ENCODE data around the gene CCNJL. TPM values are rescaled to one million over a fixed set of nuclear protein-coding genes. Genes with fewer than 3 reads are reported as not detected.

Gene CCNJL
- polyA plus RNA-seq, 2 of the 4 experiments (the other 2 are of a cell fraction): 7.4 to 16.2 TPM

- TF ChIP-seq RFX5 (IDR thresholded peaks at IDR 0.05) (no peak), BHLHE40 (IDR thresholded peaks at IDR 0.05; ENCODE audit: low read depth, low read length) (no peak), NR3C1 (IDR thresholded peaks at IDR 0.05) (no peak), JUN (IDR thresholded peaks at IDR 0.05) (no peak), POLR2A (IDR thresholded peaks at IDR 0.05; ENCODE audit: low read length) (no peak)
- H3K4me2 ChIP-seq: no peak overlapping the region
- H3K9me3 ChIP-seq: no peaks in the 10 kb centered on the region
- FAIRE-seq (no peak), DNase-seq (ENCODE audit: low read depth in 1 of 2, low spot score in 1 of 2) (no peak), ATAC-seq (no peak)
- POLR2A ChIA-PET: no interaction called here
- no peak overlapping the region for H3K4me3 ChIP-seq
- CTCF ChIA-PET: interaction anchor here (1.1 to 2.7 kb wide), 2 partner anchors 9 to 94 kb away, joined by 3 to 14 read pairs; no protein-coding TSS in a partner anchor
- WGBS (ENCODE audit: missing lambda C conversion rate): 87% methylated on average over 14 of the region's 14 CpGs
- H3K27ac ChIP-seq: no peak overlapping the region
- no peaks in the 10 kb centered on the region for H3K4me1 ChIP-seq
Measured at GRCh38 chr5:160251406-160252155, 60.8 kb downstream of the CCNJL start.

- POLR2A ChIA-PET: no interaction called here
- DNase-seq (ENCODE audit: low read depth in 1 of 2, low spot score in 1 of 2): no peak
- Histone ChIP-seq H3K27ac (no peak overlapping the region), H3K4me1 (no peaks in the 10 kb centered on the region), H3K4me3 (no peak overlapping the region), H3K4me2 (no peak overlapping the region), H3K9me3 (no peaks in the 10 kb centered on the region)
- FAIRE-seq: no peak
- TF ChIP-seq PHF8 (IDR thresholded peaks at IDR 0.05; ENCODE audit: borderline replicate concordance, low read depth) (no peak), MAFK (IDR thresholded peaks at IDR 0.05; ENCODE audit: partially characterized antibody) (no peak), ZC3H11A (IDR thresholded peaks at IDR 0.05) (no peak)
- WGBS (ENCODE audit: missing lambda C conversion rate): 91% methylated on average over 2 of the region's 2 CpGs
- CTCF ChIA-PET: interaction anchor here (0.6 to 2.7 kb wide), 2 partner anchors 95 to 104 kb away, joined by 3 to 14 read pairs; no protein-coding TSS in a partner anchor
- ATAC-seq: no peak
Measured at GRCh38 chr5:160250826-160251225, 61.5 kb downstream of the CCNJL start.

DNA sequence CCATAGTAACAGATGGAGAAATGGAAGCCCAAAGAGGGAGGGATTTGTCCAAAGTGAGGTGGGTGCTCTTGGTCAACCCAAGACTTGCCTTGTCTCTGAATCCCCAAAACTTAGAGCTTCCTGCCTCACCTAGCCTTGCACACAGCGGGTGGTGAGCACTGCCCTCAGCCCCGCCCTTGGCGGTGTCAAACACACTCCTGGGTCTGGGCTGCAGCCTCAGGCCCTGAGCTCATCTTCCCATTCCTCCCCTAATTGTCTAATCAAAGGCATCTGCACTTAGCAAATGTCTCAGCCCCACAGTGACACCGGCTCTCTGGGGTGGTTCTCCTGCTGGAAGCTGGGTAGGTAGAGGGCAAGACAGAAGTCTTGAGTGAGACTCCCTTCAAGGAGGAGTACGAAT lies 62.1 kb downstream of the CCNJL start:
- CTCF ChIA-PET: interaction anchor here (0.5 to 2.7 kb wide), 6 partner anchors 13 to 104 kb away, joined by 3 to 14 read pairs (median 3); no protein-coding TSS in a partner anchor
- Histone ChIP-seq H3K27ac (no peak overlapping the region), H3K4me3 (no peak overlapping the region), H3K9me3 (no peaks in the 10 kb centered on the region), H3K4me1 (no peaks in the 10 kb centered on the region), H3K4me2 (no peak overlapping the region)
- 93% methylated on average over 5 of the region's 5 CpGs for WGBS (ENCODE audit: missing lambda C conversion rate)
- FAIRE-seq (no peak), DNase-seq (ENCODE audit: low read depth in 1 of 2, low spot score in 1 of 2) (no peak), ATAC-seq (no peak)
- no peak for TF ChIP-seq HOXB5 (CRISPR knock-in tag; IDR thresholded peaks at IDR 0.05)
- TF ChIP-seq, protein P1, sequence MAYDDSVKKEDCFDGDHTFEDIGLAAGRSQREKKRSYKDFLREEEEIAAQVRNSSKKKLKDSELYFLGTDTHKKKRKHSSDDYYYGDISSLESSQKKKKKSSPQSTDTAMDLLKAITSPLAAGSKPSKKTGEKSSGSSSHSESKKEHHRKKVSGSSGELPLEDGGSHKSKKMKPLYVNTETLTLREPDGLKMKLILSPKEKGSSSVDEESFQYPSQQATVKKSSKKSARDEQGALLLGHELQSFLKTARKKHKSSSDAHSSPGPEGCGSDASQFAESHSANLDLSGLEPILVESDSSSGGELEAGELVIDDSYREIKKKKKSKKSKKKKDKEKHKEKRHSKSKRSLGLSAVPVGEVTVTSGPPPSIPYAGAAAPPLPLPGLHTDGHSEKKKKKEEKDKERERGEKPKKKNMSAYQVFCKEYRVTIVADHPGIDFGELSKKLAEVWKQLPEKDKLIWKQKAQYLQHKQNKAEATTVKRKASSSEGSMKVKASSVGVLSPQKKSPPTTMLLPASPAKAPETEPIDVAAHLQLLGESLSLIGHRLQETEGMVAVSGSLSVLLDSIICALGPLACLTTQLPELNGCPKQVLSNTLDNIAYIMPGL (CRISPR knock-in tag; IDR thresholded peaks at IDR 0.05; ENCODE audit: borderline replicate concordance): no peak
- TF ChIP-seq, protein P2, sequence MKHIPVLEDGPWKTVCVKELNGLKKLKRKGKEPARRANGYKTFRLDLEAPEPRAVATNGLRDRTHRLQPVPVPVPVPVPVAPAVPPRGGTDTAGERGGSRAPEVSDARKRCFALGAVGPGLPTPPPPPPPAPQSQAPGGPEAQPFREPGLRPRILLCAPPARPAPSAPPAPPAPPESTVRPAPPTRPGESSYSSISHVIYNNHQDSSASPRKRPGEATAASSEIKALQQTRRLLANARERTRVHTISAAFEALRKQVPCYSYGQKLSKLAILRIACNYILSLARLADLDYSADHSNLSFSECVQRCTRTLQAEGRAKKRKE (CRISPR knock-in tag; IDR thresholded peaks at IDR 0.05; ENCODE audit: low read depth): no peak
- TF ChIP-seq FOSB (CRISPR knock-in tag; IDR thresholded peaks at IDR 0.05): no peak
- TF ChIP-seq ESRRA (IDR thresholded peaks at IDR 0.05; ENCODE audit: borderline replicate concordance, low read length): no peak
- TF ChIP-seq NR3C1 (IDR thresholded peaks at IDR 0.05): no peak
- no peak for TF ChIP-seq CBX8 (IDR thresholded peaks at IDR 0.05)
- TF ChIP-seq NPAS2 (CRISPR knock-in tag; IDR thresholded peaks at IDR 0.05; ENCODE audit: borderline replicate concordance): no peak
- no peak for TF ChIP-seq HDAC2 (IDR thresholded peaks at IDR 0.05)
- TF ChIP-seq MAX (IDR thresholded peaks at IDR 0.05): no peak
- no peak for TF ChIP-seq TFCP2L1 (CRISPR knock-in tag; IDR thresholded peaks at IDR 0.05)
- TF ChIP-seq BHLHE40 (IDR thresholded peaks at IDR 0.05; ENCODE audit: low read depth, low read length): no peak
- no peak for TF ChIP-seq TP53 (CRISPR knock-in tag; IDR thresholded peaks at IDR 0.05)
- POLR2A ChIA-PET: no interaction called here

All from A549 (cell line).